ENCODE measurements around the gene SLC25A23. TPM values are rescaled to one million over a fixed set of nuclear protein-coding genes. Genes with fewer than 3 reads are reported as not detected.

SLC25A23 gene
- total and polyA plus RNA-seq, 9 of the 15 experiments (the other 6 are each of a cell fraction or from before 2014, with no cell fraction given) = 6.1 to 72.0 (median 26.6) TPM

DNA sequence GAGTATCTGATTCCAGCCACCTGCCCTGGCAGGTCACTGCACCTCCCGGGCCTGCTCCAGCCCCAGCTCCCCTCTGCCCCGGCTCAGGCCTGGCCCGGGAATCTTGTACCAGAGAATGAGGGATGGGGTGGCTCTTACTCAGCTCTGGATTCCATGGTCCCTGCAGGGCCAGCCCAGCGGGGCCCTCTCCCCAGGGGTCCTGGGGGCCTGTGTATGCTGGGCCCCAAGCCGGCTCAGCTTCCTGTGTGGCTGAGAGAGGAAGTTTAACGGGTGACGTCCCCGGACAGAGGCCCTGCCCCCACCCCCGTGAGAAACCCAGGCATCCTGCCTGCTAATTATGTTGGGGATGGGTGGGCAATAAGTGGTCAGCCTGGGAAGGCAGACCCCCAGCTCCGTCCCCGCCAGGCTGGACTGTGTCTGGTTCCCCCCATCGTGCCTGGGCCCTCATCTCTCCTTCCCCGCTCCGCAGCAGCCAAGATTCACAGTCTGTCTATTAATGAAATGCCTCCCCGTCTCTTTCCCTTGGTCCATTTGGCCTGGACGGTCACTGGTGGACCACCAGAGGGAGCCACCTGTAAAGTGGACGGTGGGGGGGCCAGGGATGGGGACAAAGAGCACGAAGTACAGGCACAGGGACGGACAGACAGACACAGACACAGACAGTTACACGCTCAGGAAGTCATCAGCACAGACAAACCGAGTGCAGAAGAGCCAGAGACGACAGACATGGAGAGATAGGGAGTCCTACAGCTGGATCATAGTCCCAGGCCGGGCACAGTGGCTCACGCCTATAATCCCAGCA is 22.1 kb upstream of the SLC25A23 start, which contains the start of gene DENND1C (continued):
- TF ChIP-seq, protein P1, sequence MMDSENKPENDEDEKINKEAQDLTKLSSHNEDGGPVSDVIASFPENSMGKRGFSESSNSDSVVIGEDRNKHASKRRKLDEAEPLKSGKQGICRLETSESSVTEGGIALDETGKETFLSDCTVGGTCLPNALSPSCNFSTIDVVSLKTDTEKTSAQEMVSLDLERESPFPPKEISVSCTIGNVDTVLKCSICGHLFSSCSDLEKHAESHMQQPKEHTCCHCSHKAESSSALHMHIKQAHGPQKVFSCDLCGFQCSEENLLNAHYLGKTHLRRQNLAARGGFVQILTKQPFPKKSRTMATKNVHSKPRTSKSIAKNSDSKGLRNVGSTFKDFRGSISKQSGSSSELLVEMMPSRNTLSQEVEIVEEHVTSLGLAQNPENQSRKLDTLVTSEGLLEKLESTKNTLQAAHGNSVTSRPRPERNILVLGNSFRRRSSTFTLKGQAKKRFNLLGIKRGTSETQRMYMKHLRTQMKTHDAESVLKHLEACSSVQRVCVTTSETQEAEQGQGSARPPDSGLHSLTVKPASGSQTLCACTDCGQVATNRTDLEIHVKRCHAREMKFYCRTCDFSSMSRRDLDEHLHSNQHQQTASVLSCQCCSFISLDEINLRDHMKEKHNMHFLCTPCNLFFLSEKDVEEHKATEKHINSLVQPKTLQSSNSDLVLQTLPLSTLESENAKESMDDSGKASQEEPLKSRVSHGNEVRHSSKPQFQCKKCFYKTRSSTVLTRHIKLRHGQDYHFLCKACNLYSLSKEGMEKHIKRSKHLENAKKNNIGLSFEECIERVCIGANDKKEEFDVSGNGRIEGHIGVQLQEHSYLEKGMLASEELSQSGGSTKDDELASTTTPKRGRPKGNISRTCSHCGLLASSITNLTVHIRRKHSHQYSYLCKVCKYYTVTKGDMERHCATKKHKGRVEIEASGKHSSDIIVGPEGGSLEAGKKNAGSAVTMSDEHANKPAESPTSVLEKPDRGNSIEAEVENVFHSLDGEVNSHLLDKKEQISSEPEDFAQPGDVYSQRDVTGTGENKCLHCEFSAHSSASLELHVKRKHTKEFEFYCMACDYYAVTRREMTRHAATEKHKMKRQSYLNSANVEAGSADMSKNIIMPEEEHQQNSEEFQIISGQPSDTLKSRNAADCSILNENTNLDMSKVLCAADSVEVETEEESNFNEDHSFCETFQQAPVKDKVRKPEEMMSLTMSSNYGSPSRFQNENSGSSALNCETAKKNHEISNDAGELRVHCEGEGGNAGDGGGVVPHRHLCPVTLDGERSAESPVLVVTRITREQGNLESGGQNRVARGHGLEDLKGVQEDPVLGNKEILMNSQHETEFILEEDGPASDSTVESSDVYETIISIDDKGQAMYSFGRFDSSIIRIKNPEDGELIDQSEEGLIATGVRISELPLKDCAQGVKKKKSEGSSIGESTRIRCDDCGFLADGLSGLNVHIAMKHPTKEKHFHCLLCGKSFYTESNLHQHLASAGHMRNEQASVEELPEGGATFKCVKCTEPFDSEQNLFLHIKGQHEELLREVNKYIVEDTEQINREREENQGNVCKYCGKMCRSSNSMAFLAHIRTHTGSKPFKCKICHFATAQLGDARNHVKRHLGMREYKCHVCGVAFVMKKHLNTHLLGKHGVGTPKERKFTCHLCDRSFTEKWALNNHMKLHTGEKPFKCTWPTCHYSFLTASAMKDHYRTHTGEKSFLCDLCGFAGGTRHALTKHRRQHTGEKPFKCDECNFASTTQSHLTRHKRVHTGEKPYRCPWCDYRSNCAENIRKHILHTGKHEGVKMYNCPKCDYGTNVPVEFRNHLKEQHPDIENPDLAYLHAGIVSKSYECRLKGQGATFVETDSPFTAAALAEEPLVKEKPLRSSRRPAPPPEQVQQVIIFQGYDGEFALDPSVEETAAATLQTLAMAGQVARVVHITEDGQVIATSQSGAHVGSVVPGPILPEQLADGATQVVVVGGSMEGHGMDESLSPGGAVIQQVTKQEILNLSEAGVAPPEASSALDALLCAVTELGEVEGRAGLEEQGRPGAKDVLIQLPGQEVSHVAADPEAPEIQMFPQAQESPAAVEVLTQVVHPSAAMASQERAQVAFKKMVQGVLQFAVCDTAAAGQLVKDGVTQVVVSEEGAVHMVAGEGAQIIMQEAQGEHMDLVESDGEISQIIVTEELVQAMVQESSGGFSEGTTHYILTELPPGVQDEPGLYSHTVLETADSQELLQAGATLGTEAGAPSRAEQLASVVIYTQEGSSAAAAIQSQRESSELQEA (IDR thresholded peaks at IDR 0.05; ENCODE audit: low read depth) = no peak
- TF ChIP-seq LARP7 (IDR thresholded peaks at IDR 0.05) = no peak
- TF ChIP-seq, protein P2, sequence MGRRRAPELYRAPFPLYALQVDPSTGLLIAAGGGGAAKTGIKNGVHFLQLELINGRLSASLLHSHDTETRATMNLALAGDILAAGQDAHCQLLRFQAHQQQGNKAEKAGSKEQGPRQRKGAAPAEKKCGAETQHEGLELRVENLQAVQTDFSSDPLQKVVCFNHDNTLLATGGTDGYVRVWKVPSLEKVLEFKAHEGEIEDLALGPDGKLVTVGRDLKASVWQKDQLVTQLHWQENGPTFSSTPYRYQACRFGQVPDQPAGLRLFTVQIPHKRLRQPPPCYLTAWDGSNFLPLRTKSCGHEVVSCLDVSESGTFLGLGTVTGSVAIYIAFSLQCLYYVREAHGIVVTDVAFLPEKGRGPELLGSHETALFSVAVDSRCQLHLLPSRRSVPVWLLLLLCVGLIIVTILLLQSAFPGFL (CRISPR knock-in tag; IDR thresholded peaks at IDR 0.05) = no peak
- TF ChIP-seq, protein P3, sequence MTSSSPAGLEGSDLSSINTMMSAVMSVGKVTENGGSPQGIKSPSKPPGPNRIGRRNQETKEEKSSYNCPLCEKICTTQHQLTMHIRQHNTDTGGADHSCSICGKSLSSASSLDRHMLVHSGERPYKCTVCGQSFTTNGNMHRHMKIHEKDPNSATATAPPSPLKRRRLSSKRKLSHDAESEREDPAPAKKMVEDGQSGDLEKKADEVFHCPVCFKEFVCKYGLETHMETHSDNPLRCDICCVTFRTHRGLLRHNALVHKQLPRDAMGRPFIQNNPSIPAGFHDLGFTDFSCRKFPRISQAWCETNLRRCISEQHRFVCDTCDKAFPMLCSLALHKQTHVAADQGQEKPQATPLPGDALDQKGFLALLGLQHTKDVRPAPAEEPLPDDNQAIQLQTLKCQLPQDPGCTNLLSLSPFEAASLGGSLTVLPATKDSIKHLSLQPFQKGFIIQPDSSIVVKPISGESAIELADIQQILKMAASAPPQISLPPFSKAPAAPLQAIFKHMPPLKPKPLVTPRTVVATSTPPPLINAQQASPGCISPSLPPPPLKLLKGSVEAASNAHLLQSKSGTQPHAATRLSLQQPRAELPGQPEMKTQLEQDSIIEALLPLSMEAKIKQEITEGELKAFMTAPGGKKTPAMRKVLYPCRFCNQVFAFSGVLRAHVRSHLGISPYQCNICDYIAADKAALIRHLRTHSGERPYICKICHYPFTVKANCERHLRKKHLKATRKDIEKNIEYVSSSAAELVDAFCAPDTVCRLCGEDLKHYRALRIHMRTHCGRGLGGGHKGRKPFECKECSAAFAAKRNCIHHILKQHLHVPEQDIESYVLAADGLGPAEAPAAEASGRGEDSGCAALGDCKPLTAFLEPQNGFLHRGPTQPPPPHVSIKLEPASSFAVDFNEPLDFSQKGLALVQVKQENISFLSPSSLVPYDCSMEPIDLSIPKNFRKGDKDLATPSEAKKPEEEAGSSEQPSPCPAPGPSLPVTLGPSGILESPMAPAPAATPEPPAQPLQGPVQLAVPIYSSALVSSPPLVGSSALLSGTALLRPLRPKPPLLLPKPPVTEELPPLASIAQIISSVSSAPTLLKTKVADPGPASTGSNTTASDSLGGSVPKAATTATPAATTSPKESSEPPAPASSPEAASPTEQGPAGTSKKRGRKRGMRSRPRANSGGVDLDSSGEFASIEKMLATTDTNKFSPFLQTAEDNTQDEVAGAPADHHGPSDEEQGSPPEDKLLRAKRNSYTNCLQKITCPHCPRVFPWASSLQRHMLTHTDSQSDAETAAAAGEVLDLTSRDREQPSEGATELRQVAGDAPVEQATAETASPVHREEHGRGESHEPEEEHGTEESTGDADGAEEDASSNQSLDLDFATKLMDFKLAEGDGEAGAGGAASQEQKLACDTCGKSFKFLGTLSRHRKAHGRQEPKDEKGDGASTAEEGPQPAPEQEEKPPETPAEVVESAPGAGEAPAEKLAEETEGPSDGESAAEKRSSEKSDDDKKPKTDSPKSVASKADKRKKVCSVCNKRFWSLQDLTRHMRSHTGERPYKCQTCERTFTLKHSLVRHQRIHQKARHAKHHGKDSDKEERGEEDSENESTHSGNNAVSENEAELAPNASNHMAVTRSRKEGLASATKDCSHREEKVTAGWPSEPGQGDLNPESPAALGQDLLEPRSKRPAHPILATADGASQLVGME (CRISPR knock-in tag; IDR thresholded peaks at IDR 0.05) = 0 out of 2 replicates have a peak, but pooled peaks have one; percentile 32
- TF ChIP-seq POLR2A (conservative IDR thresholded peaks at IDR 0.05) = no peak
- no peak for TF ChIP-seq DMBX1 (CRISPR knock-in tag; IDR thresholded peaks at IDR 0.05; ENCODE audit: borderline replicate concordance)
- TF ChIP-seq CHD2 (IDR thresholded peaks at IDR 0.05; ENCODE audit: low read depth, low read length) = no peak
- TF ChIP-seq CCAR2 (IDR thresholded peaks at IDR 0.05; ENCODE audit: low read depth, low read length) = no peak
- no peak for TF ChIP-seq PHB (CRISPR knock-in tag; IDR thresholded peaks at IDR 0.05)
- peak; percentile 44; the same call in 1 of the 2 replicates for TF ChIP-seq JUN (IDR thresholded peaks at IDR 0.05; ENCODE audit: borderline replicate concordance, low read depth, low read length)
- TF ChIP-seq JUN (CRISPR knock-in tag; IDR thresholded peaks at IDR 0.05; ENCODE audit: borderline replicate concordance) = no peak
- peak; percentile 50; the same call in 1 of the 2 replicates for TF ChIP-seq MYC (IDR thresholded peaks at IDR 0.05; ENCODE audit: low read depth, low read length)
- no peak for TF ChIP-seq MYC (CRISPR knock-in tag; IDR thresholded peaks at IDR 0.05; ENCODE audit: borderline replicate concordance, low read depth)

Data from K562 (cell line).